ENCODE measurements around the gene IL9. TPM values are rescaled to one million over a fixed set of nuclear protein-coding genes. Genes with fewer than 3 reads are reported as not detected.
A peak's percentile ranks its signal among the peaks of the same experiment; 100 is the strongest.

IL9 gene
- total RNA-seq, 4 donors from 2014 or later: not detected

DNA sequence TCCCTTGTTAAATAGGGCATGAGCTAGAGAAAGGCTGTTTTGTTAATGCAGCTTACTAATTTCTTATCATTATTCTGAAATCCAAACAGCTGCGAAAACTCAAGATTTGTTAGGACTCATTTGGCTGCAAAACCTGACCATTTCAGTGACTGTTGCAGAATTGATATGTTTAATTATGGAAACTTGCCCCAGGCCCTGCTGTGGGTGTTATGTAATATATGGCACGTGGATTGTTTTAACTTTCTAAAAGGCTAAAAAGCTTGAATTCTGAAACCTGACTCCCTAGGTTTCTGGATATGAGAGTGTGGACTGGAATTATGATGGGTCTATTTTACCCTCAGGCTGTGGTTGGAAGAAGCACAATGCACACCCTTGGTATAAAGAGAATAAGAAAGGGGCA is 4.4 kb downstream of the IL9 start:
- H3K4me3 ChIP-seq (ENCODE audit: low read depth, poor library complexity, severe bottlenecking): no peak overlapping the region
- no peak for DNase-seq (ENCODE audit: low spot score in 2 of 2)
- WGBS, 2 donors: 33 to 40% methylated on average over 2 of the region's 2 CpGs
- TF ChIP-seq POLR2A (IDR thresholded peaks at IDR 0.05): no peak
- TF ChIP-seq, protein P1, sequence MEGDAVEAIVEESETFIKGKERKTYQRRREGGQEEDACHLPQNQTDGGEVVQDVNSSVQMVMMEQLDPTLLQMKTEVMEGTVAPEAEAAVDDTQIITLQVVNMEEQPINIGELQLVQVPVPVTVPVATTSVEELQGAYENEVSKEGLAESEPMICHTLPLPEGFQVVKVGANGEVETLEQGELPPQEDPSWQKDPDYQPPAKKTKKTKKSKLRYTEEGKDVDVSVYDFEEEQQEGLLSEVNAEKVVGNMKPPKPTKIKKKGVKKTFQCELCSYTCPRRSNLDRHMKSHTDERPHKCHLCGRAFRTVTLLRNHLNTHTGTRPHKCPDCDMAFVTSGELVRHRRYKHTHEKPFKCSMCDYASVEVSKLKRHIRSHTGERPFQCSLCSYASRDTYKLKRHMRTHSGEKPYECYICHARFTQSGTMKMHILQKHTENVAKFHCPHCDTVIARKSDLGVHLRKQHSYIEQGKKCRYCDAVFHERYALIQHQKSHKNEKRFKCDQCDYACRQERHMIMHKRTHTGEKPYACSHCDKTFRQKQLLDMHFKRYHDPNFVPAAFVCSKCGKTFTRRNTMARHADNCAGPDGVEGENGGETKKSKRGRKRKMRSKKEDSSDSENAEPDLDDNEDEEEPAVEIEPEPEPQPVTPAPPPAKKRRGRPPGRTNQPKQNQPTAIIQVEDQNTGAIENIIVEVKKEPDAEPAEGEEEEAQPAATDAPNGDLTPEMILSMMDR (IDR thresholded peaks at IDR 0.05): no peak
- intact Hi-C loops (cut with DNase I; ENCODE audit: low total_unique reads): loop anchor here (5.0 kb wide), 1 partner anchor 321 kb away; no protein-coding TSS in a partner anchor

DNA sequence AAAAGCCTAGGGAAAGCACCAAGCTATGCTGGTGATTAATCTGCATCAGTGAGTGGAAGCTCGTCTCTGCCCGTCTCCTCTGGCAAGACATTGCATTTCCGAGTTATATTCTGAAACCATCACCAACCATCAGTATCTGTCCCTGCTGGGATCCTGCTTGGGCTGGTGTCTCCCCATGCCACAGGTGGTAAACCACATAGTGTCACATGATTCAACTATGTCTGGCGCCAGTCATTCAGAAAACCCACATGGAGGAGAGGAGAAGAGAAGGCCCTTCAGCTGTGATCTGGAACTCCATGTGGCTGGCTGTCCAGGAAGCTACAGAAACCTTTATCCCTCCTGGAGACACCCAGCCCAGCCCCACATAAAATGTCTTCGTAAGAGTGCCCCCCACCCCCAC is 4.8 kb downstream of the IL9 start:
- no peak for TF ChIP-seq POLR2A (IDR thresholded peaks at IDR 0.05)
- TF ChIP-seq, protein P1 (IDR thresholded peaks at IDR 0.05): no peak
- intact Hi-C loops (cut with DNase I; ENCODE audit: low total_unique reads): loop anchor here (5.0 kb wide), 1 partner anchor 321 kb away; no protein-coding TSS in a partner anchor
- H3K4me3 ChIP-seq (ENCODE audit: low read depth, poor library complexity, severe bottlenecking): no peak overlapping the region
- no peak for DNase-seq (ENCODE audit: low spot score in 2 of 2)
- WGBS, 2 donors: 58 to 66% methylated on average over 5 of the region's 5 CpGs

DNA sequence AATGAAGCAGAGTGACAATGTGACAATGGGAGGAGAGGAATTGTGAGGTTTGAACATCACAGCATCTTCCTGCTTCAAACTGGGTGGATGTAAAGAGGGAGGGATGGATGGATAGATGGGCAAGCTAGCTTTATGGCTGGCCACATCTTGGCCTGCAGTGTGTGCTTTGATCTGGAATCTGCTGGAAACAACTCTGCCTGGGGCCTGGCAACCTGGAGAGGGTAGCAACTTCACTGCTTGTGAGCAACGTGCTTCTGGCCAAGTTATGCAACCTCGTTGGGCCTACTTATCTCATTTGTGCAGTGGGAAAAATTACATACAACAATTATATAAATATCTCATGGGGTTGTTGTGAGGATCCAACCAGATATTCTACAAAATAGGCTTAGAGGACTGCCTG is 5.3 kb downstream of the IL9 start:
- intact Hi-C loops (cut with DNase I; ENCODE audit: low total_unique reads): loop anchor here (5.0 kb wide), 1 partner anchor 322 kb away; no protein-coding TSS in a partner anchor
- WGBS, 2 donors: 21 to 22% methylated on average over 2 of the region's 2 CpGs
- no peak overlapping the region for H3K4me3 ChIP-seq (ENCODE audit: low read depth, poor library complexity, severe bottlenecking)
- TF ChIP-seq, protein P1 (IDR thresholded peaks at IDR 0.05): no peak
- no peak for TF ChIP-seq POLR2A (IDR thresholded peaks at IDR 0.05)
- DNase-seq (ENCODE audit: low spot score in 2 of 2): no peak

DNA sequence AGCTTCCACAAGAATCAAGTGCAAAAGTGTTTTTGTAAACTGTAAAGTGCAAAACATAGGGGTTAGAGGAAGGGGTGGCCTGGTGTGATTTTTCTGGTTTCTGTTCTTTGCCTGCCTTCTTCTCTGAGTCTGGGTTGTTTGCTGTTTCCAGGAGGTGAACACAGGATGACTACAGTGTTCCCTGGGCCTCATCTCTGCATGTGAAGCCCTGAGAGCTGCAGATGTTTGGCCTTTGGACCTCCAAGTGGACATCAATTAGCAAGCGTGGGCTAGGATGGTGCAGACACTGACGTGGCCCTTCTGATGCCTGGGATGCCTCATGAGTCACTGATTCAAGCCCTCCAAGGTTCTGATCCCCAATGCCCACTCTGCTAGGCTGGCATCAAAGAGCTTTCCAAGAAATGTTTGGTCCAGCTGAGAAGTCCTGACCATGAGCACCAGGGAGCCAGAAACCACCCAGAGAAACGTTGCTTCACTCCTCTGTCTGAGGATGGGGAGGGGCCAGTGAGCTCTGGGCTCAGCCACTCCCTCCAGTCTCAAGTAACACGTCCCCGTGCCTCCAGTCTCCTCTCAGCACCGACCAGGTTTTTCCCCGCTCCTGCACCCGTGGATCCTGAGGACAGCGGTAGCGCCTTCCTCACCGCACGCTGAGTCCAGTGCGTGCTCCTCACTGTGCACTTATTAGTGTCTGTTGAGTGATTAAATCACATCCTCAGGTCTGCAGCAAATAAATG is 7.6 kb downstream of the IL9 start:
- DNase-seq (ENCODE audit: low spot score in 2 of 2): no peak
- TF ChIP-seq, protein P1 (IDR thresholded peaks at IDR 0.05): no peak
- no peak for TF ChIP-seq POLR2A (IDR thresholded peaks at IDR 0.05)
- 76 to 79% methylated on average over 13 of the region's 13 CpGs for WGBS, 2 donors
- no peak overlapping the region for H3K4me3 ChIP-seq (ENCODE audit: low read depth, poor library complexity, severe bottlenecking)
- intact Hi-C loops (cut with DNase I; ENCODE audit: low total_unique reads): no loop called here

DNA sequence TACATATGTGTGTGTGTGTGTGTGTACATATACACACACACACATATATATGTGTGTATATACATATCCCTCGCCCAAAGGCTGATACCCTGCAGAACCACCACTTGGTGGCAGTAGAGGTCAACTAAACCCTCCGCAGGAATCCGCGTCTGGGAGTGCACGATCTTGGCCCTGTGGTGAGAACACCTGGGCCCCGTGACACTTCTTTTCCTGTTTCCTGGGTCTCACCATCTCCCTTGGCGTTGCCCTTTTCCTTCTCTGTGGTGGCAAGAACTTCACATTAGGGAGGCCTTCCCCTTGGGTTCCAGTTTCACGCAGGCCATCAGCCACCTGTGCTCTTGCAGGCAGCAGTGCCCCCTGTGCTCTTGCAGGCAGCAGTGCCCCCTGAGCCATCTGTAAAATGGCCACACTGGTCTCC is 8.2 kb downstream of the IL9 start:
- WGBS, 2 donors: 14% methylated on average over 8 of the region's 8 CpGs
- intact Hi-C loops (cut with DNase I; ENCODE audit: low total_unique reads): no loop called here
- TF ChIP-seq, protein P1 (IDR thresholded peaks at IDR 0.05): peak in 1 of 3 donors; percentile 27
- TF ChIP-seq POLR2A (IDR thresholded peaks at IDR 0.05): no peak
- no peak overlapping the region for H3K4me3 ChIP-seq (ENCODE audit: low read depth, poor library complexity, severe bottlenecking)
- DNase-seq (ENCODE audit: low spot score in 2 of 2): peak in 1 of 2 donors; percentile 35

All from lower leg skin (tissue), 4 donors.